H1 (cell line): ENCODE data around the gene P3H4. TPM values are rescaled to one million over a fixed set of nuclear protein-coding genes. Genes with fewer than 3 reads are reported as not detected.
A peak's percentile ranks its signal among the peaks of the same experiment; 100 is the strongest.

Source experiments
- MAX ChIP-seq: IDR thresholded peaks from 2 replicates; pipeline ENCODE4 v1.6.1; 2012; ENCODE audit warnings: inconsistent platforms
- RAD21 ChIP-seq, 2 experiments: IDR thresholded peaks in 1 of 2; conservative IDR thresholded peaks in 1 of 2; 2 replicates each; pipeline ENCODE4 v1.6.1; 2011; ENCODE audit warnings: low read depth in 2 of 2, low read length in 2 of 2, improper control_type of control experiment in 1 of 2, inconsistent platforms in 1 of 2, mild to moderate bottlenecking in 1 of 2, moderate library complexity in 1 of 2
- RNF2 ChIP-seq: fragments of 200-900, 300-1000 bp; sonication (generic); IDR thresholded peaks from 2 replicates; pipeline ENCODE4 v1.7.1; 2016; ENCODE audit warnings: borderline replicate concordance, low read depth, mild to moderate bottlenecking, antibody characterized with exemption, low read length; ENCODE audit not compliant: poor library complexity, severe bottlenecking; ENCODE audit errors: missing control alignments
- TEAD4 ChIP-seq: IDR thresholded peaks from 2 replicates; pipeline ENCODE4 v1.6.1; 2012; ENCODE audit warnings: low read depth, low read length, inconsistent platforms, mixed read lengths
- polyA plus RNA-seq, 7 experiments: library from polyadenylated mRNA; depleted of rRNA in 3 of 7; stranded (reverse) in 5 of 7; unstranded in 2 of 7; fragments of >200 nt in 5 of 7; fragments of 200-250 nt in 2 of 7; gene quantifications; 1 replicate in 5 of 7; 2 replicates in 1 of 7; 4 replicates in 1 of 7; pipeline versions ENCODE4 v1.2.1 to v1.2.3, GENCODE V29; 2011 to 2013; ENCODE audit warnings: missing spikeins in 2 of 7, mixed read lengths in 2 of 7
- total RNA-seq: library from RNA; stranded (reverse); fragmentation: NEBNext Ultra II Directional; extraction: Animal tissue kit (Norgen Biotek cat#: 25700); gene quantifications from 2 replicates; pipeline ENCODE4 v1.2.1, GENCODE V29; 2021

P3H4 gene
- total and polyA plus RNA-seq, 2 of the 8 experiments (the other 6 are each of a cell fraction or from before 2014, with no cell fraction given), result 23.4 to 26.7 TPM

- TF ChIP-seq MAX (peak; percentile 63), TEAD4 (no peak), RAD21 (IDR thresholded peaks at IDR 0.05 in 1 of 2, conservative IDR thresholded peaks at IDR 0.05 in 1 of 2; ENCODE audit: low read depth in 2 of 2, low read length in 2 of 2) (peak in 1 of 2 experiments; percentile 32; a peak in 2 of 4 replicates), RNF2 (no peak)
Observed at GRCh38 chr17:41785859-41786226, 25.9 kb downstream of the P3H4 start (continued).
